NCI-H510A (cell line): ENCODE results near the gene RNF126.
A peak's percentile ranks its signal among the peaks of the same experiment; 100 is the strongest.
"Not testable (repeated sequence)": the region's sequence is repeated elsewhere in the genome, so short reads cannot be mapped to it uniquely, and the experiment has no call there.

Experiments used
- DNase-seq: peaks from one replicate; lab custom pipeline; 2025; lab: John Stamatoyannopoulos, UW

The RNF126 gene

GRCh38 chr19:646779-647565 is 16.0 kb downstream of the RNF126 start:
- DNase-seq: no peak

GRCh38 chr19:645912-646778 is 16.9 kb downstream of the RNF126 start:
- DNase-seq: no peak

GRCh38 chr19:644789-645188 is 18.2 kb downstream of the RNF126 start:
- DNase-seq: no peak

GRCh38 chr19:644363-644762 is 18.7 kb downstream of the RNF126 start:
- DNase-seq: no peak

GRCh38 chr19:643736-644135 is 19.3 kb downstream of the RNF126 start:
- no peak for DNase-seq

- DNase-seq: no peak
Measured at GRCh38 chr19:642767-643727, 20.0 kb downstream of the RNF126 start.

GRCh38 chr19:641702-642101 is 21.3 kb downstream of the RNF126 start:
- no peak for DNase-seq

GRCh38 chr19:640606-641189 is 22.3 kb downstream of the RNF126 start:
- no peak for DNase-seq

- no peak for DNase-seq
Measured at GRCh38 chr19:640161-640558, 22.9 kb downstream of the RNF126 start.

GRCh38 chr19:639253-640160 is 23.5 kb downstream of the RNF126 start, which contains the start of gene FGF22:
TSS of gene FGF22 (plus strand) at chr19:639879. CDS start at chr19:639926, 47 bp downstream.
- peak; percentile 76 for DNase-seq

- DNase-seq: no peak
Measured at GRCh38 chr19:638906-639252, 24.1 kb downstream of the RNF126 start.

GRCh38 chr19:634975-635652 is 27.9 kb downstream of the RNF126 start:
- no peak for DNase-seq

GRCh38 chr19:633786-634639 is 29.0 kb downstream of the RNF126 start:
- no peak for DNase-seq

GRCh38 chr19:633068-633785 is 29.8 kb downstream of the RNF126 start, which contains the start of gene POLRMT:
TSS of gene POLRMT (minus strand) at chr19:633537. CDS start at chr19:633512, 25 bp downstream.
- peak; percentile 87 for DNase-seq

GRCh38 chr19:632579-633067 is 30.4 kb downstream of the RNF126 start:
- no peak for DNase-seq

- no peak for DNase-seq
Measured at GRCh38 chr19:629961-630714, 32.9 kb downstream of the RNF126 start.

GRCh38 chr19:629515-629914 is 33.5 kb downstream of the RNF126 start:
- DNase-seq: not testable (repeated sequence)
